ENCODE data around the gene UBR3. TPM values are rescaled to one million over a fixed set of nuclear protein-coding genes. Genes with fewer than 3 reads are reported as not detected.
A peak's percentile ranks its signal among the peaks of the same experiment; 100 is the strongest.
"Not testable (repeated sequence)": the region's sequence is repeated elsewhere in the genome, so short reads cannot be mapped to it uniquely, and the experiment has no call there.

UBR3 gene
- total RNA-seq (2014; rRNA removed; shearing (Covaris generic)) = 20.3 and 20.9 TPM in 2 replicates

GRCh38 chr2:169827272-169828140, at the start of gene UBR3:
TSS of gene UBR3 (plus strand) at chr2:169827454. CDS start at chr2:169827508, 54 bp downstream.
- peak; percentile 92 for DNase-seq (ENCODE audit: low read depth)

DNA sequence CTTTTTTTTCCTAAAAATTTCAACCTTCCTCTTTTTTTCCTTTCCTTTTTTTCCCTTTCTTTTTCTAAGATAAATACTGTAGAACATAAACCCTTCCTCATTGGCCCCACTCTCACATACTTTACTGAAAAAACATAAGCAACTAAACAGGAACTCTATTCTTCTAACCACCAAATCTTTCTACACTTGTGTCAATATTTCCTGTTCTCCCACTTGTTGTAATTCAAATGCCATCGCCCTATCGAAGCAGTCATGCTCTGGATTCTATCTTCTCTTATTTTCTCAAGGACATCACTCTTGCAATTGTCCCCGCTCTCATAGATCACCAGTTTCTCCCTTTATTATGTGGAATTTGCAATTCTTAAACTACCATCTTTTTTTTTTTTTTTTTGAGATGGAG, 48.8 kb upstream of the UBR3 start:
- no peak for DNase-seq (ENCODE audit: low read depth)

DNA sequence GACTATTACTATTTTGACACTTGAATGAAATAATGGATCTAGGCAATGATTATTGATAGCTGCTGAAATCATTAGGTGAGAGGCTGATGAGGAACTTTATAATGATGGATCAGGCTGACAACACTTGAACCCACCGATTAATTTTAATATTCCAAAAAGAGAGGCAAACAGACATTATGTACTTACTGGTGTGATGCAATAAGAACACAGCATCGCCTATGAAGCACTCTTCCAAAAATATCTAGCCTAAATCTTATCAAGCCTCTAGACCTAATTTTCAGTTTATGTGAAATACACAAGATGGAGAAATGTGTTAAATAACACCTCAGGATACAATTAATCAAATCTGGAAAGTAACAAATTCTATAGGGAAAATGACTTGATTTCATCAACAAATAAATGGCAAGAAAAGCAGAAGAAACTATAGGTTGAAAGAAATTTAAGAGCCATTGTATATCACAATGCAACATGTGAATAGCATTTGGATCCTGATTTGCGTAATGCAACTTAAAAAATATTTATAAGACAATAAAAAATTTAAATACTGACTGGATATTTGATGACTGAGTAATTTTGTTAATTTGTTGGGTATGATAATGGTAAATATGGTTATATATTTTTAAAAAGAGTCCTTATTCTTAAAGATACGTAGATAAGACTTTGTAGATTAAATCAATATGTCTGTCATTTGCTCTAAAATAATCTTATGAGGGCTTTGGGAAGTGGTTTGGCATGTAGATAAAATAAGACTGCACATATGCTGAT, 45.8 kb upstream of the UBR3 start:
- no peak for DNase-seq (ENCODE audit: low read depth)

DNA sequence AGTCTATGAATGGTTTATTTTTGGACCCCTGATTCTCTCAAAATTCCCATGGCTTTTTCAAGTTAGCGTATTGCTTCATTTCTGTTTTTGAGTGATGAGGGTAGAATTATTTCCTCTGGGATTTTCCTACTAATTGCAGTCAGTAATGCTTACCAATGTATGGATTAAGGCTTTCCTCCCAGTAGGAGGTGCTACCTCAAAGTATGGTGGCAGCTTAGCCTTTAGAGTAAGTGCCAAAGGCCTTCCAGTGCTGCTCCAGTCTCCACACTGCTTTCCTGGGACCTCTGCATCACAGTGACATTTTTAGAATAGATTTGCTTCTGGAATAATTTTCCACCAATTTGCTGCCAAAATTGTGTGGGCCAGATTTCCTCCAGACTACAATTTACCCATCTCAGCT, 44.7 kb upstream of the UBR3 start:
- DNase-seq (ENCODE audit: low read depth) = no peak

- DNase-seq (ENCODE audit: low read depth) = no peak
Observed at GRCh38 chr2:169790581-169790980, 36.7 kb upstream of the UBR3 start.

DNA sequence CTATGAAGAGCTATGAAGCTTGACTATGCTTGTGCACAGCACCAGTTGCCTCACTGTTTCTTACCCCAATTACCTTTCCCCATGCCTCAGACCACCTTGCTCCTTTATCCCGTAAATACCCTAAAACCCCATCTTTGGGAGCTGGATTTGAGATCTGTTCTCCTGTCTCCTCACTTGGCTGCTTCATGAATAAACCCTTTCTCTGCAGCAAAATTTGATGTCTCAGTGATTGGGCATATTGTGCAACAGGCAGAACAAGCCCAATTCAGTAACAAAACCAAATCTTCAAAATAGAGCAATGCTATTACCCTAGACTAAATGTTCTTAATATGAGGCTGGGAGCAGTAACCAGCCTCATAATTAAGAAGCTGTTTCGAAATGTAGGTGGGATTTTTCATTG, 32.1 kb upstream of the UBR3 start:
- no peak for DNase-seq (ENCODE audit: low read depth)

GRCh38 chr2:169796441-169796840, 30.8 kb upstream of the UBR3 start:
- no peak for DNase-seq (ENCODE audit: low read depth)

GRCh38 chr2:169797601-169798000, 29.7 kb upstream of the UBR3 start:
- DNase-seq (ENCODE audit: low read depth) = no peak

DNA sequence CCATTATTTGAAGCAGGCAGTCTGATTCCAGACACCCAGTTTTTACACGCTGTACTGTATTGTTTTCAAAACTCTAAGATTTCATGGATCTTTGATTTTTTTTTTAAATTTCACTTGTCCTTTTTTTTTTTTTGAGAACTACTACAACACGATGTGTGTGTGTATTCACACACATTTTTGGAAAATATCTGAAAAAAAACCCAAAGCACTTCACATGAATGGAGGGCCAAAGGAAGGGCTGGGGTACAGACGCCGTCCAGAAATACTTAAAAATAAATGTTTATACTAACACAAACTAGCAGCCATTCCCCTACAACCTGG, 28.9 kb upstream of the UBR3 start:
- no peak for DNase-seq (ENCODE audit: low read depth)

DNA sequence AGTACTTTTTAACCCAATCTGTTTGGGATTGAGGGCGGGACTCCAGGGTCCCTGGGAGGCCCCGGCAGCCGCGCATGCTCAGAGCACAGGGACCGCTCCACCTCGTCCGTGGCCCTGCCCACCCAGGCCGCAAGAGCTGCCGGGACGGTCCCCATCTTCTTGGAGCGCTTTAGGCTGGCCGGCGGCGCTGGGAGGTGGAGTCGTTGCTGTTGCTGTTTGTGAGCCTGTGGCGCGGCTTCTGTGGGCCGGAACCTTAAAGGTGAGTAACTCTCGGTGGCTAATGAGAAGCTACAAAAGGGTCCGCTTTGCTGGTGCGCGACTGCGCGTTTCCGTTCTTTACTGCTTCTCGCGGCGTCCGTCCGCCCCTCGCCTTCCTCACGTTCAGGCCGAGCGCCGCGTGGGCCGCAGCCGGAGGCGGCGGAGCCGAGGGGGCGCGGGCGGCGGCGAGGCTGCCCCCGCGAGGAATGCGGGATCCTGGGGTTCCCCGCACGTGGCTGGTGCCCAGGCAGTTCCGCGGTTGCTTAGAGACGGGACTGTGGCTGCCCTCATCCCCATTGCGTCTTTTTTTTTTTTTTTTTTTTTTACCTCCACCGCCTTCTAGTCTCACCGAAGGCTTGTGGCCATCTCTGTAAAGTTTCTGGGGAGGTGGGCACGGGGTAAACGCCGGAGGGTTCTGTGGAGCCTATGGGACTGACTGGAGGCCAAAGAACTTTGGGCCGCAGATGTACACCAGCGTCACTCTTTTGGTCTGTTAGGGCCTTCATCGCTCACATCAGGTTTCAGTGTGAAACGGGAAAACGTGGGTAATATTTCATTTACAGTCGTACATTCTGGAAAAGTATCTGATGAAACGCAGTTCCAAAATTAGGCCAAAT, 28.3 kb upstream of the UBR3 start, which contains the start of gene SSB:
Gene SSB, plus strand, starts transcription at position 154 of the 875 bp plus-strand sequence. CDS start 2,090 bp downstream, outside the sequence.
- peak; percentile 92 for DNase-seq (ENCODE audit: low read depth)

DNA sequence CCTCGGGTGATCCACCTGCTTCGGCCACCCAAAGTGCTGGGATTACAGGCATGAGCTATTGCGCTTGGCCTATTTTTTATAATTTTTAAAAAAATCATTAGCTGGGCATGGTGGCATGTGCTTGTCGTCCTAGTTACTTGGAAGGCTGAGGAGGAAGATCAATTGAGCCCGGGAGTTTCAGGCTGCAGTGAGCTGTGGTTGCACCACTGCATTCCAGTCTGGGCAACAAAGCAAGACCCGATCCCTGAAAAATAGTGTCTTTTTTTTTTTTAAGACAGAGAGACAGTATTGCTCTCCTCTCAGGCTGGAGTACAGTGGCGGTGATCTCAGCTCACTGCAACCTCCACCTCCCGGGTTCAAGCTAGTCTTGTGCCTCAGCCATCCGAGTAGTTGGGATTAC, 23.8 kb upstream of the UBR3 start:
- no peak for DNase-seq (ENCODE audit: low read depth)

DNA sequence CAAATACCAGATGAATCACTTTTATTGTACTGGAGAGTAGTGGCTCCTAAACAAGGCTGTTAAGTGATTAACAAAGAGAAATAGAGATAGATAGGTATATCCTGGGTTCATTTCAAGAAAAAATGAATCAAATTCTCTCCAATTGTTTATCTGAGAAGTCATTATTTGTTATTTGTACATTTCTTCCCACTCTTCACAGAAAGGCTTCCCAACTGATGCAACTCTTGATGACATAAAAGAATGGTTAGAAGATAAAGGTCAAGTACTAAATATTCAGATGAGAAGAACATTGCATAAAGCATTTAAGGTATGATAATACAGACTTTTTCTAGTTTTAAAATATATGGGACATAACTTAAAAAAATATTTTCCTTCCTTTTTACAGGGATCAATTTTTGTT, 20.7 kb upstream of the UBR3 start:
- DNase-seq (ENCODE audit: low read depth) = no peak

DNA sequence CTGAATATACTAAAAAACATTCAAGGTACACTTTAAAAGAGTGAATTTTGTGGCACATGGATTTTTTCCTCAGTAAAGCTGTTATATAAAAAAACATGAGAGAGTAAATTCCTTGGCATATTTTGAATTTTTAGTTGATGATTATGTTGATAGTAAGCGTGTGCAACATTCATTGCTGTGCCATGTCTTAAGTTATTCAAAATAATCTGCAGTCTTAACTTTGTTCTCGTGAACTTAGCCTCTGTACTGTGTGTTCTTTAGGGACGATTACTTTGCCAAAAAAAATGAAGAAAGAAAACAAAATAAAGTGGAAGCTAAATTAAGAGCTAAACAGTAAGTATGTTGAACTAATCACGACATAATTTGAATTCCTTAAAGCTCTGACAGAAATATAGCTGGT, 19.0 kb upstream of the UBR3 start:
- no peak for DNase-seq (ENCODE audit: low read depth)

- DNase-seq (ENCODE audit: low read depth) = peak; percentile 47
Observed at GRCh38 chr2:169815849-169816248, 11.4 kb upstream of the UBR3 start.

GRCh38 chr2:169816961-169817360, 10.3 kb upstream of the UBR3 start:
- not testable (repeated sequence) for DNase-seq (ENCODE audit: low read depth)

GRCh38 chr2:169817369-169817768, 9.9 kb upstream of the UBR3 start:
- DNase-seq (ENCODE audit: low read depth) = not testable (repeated sequence)

DNA sequence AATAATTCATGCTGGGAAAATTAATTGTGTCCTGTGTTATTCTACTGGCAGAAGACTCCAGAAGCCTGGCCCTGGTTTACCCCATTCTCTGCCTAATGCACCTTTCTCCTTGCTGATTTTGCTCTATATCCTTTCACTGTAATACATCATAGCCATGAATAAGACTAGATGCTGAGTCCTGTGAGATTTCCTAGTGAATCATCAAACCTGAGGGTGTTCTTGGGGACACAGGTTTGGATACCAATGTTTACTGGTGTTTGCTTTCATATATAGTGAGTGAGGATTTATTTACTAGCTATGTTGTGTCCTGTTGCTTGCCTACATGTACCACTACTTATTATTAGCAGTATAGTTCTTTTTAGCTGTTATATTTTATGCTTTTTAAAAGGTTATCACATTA, 9.0 kb upstream of the UBR3 start:
- DNase-seq (ENCODE audit: low read depth) = no peak

GRCh38 chr2:169819106-169819505, 8.1 kb upstream of the UBR3 start:
- DNase-seq (ENCODE audit: low read depth) = no peak

GRCh38 chr2:169820101-169820500, 7.2 kb upstream of the UBR3 start:
- DNase-seq (ENCODE audit: low read depth) = peak; percentile 43

DNA sequence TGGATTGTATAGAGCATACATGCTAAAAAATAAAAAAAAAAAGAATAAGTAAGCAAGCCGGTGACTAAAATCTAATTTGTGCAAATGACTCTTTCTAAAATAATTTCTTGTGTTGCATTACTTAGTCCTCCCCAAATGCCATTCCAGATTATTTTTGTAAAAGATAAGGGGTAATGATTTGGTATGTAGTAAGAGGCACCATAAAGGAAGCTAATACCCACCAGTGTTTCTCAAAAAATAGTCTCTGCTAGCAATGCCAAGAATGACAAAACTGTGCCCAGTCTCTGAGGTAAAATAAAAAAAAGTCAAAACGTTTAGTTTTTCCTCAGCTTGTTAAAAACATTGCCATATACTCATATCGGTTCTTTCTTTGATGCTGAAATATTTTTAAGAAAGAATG, 5.2 kb upstream of the UBR3 start:
- no peak for DNase-seq (ENCODE audit: low read depth)

- no peak for DNase-seq (ENCODE audit: low read depth)
Observed at GRCh38 chr2:169822785-169823392, 4.4 kb upstream of the UBR3 start.

DNA sequence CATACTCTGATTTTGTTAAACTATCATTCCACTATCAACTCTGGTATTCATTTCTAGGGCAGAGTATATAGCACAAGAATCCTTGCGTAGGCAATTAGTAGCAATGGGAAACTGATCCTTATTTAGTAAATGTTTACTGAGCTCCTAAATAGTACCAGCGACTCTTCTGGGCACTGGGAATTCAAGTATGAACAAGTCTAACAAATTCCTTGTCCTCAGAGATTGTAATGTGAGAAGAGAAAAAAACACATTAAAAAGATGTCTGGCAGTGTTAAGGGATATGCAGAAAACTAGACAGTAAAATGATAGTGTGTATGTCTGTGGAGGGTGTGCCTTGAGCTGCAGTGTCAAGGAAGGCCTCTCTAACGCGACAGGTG, 3.3 kb upstream of the UBR3 start:
- DNase-seq (ENCODE audit: low read depth) = no peak
